Adipose tissue (tissue), 3 donors: ENCODE data around the gene ANKRD11. TPM values are rescaled to one million over a fixed set of nuclear protein-coding genes. Genes with fewer than 3 reads are reported as not detected.
"Not testable (repeated sequence)": the region's sequence is repeated elsewhere in the genome, so short reads cannot be mapped to it uniquely, and the experiment has no call there.

ENCODE experiments used
- H3K27ac ChIP-seq: one replicate; pipeline ENCODE4 v1.5.1; 2013; ENCODE audit warnings: low read depth, low read length
- WGBS, 3 donors: extraction: QIAGEN DNeasy Blood & Tissue Kit; methylation state at CpG; one replicate each; pipeline ENCODE4 v1.1.7; 2013; 5-methylcytosine and 5-hydroxymethylcytosine counted together
- polyA plus RNA-seq, 3 donors: library from polyadenylated mRNA; stranded (reverse); fragments of 200-250 nt; gene quantifications; one replicate each; pipeline ENCODE4 v1.2.3, GENCODE V29; 2013
- donor health status: healthy with polysubstance abuse.
- donor health status: Bipolar disorder and iron deficiency.
- donor health status: healthy.

Gene ANKRD11
- polyA plus RNA-seq, 3 donors: 24.9 to 53.9 (median 48.4) TPM

DNA sequence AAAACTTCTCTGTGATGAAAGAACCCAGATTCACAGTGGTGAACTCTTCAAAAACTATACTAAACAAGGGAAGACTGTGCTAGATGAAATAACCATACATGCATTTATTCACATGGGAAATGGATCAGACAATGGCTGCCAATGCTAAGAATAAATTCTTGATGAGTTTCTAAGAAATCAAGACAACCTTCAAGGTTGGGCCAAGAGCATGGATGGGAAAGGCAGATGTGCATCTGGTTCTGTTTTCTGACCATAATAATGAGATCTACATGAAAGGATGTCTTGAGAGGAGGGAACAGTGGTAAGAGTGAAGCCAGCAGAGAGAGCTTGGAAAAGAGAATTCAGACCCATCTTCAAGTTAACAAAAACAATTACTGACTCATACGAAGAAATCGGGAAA, 31.4 kb downstream of the ANKRD11 start:
- WGBS, 3 donors: 63 to 81% (median 78%) methylated on average over 2 of the region's 2 CpGs

DNA sequence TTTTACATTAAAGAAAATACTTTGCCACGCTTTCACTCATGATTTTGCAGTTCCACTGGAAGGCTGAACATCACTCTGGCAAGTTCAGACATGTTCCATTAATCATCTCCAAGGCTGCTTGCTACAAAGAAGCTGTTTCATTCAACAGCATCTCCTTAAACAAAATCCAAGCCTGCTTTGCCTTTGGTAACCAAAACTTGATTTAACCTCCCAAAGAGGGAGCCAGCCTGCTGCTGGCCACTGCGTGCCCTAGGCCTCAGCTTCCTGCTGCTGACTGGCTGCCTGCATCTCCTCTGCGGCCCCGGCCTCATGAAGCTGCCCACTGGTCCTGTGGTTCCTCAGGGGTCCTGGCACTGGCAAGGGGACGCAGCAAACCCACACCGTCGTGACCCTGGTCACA, 31.8 kb downstream of the ANKRD11 start:
- no peak overlapping the region for H3K27ac ChIP-seq
- WGBS, 3 donors: 84 to 87% (median 84%) methylated on average over 7 of the region's 7 CpGs

More for the DNA sequence above, 31.4 kb downstream of the ANKRD11 start:
- H3K27ac ChIP-seq: no peak overlapping the region

DNA sequence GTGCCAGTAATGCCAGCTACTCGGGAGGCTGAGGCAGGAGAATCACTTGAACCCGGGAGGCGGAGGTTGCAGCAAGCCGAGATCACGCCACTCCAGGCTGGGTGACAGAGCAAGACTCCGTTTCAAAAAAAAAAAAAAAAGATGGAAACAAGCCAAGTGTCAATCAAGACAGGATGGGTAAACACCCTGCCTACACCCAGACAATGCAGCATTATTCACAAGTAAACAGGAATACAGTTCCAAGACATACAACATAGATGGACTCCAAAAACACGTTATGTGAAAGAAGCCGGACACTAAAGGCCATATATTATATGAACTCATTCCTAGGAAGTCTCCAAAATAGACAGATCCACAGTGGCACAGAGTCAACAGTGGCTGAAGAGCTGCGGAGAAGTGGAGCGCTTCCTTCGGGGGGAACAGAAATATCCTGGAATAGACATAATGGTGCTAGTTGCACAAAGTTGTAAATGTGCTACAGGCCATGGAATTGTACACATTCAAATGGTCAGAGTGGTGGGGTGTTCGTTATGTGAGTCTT, 33.9 kb downstream of the ANKRD11 start:
- H3K27ac ChIP-seq: no peak overlapping the region
- 68 to 87% (median 84%) methylated on average over 12 of the region's 12 CpGs for WGBS, 3 donors

DNA sequence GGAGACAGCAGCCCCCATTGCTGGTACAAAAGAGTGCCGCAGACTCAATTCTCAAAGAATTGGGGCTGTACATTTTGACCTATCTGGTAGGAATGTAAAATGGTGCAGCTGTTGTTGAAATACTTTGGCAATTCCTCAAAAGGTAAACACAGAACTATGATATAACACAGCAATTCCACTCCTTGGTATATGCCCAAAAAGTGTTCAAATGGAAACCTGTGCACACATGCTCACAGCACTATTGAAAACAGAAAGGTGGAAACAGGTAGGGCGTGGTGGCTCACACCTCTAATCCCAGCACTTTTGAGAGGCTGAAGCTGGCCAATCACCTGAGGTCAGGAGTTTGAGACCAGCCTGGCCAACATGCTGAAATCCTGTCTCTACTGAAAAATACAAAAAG, 34.7 kb downstream of the ANKRD11 start:
- no peak overlapping the region for H3K27ac ChIP-seq
- WGBS, 3 donors: 98 to 99% (median 98%) methylated on average over 2 of the region's 2 CpGs

DNA sequence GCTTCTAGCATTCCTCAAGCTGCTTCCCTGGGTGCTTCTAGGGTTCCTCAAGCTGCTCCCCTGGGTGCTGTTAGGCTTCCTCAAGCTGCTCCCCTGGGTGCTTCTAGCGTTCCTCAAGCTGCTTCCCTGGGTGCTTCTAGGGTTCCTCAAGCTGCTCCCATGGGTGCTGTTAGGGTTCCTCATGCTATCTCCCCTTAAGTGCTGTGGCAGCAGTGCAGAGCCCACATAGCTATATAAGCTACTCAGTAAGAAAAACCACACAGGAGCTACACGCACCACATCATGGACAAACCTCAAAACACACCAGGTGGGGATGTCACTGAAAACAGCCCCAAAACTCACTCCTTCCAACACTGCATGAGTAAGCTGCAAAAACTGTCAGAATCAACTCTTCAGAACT, 35.2 kb downstream of the ANKRD11 start:
- H3K27ac ChIP-seq: no peak overlapping the region
- 86 to 100% (median 90%) methylated on average over 2 of the region's 2 CpGs for WGBS, 3 donors

DNA sequence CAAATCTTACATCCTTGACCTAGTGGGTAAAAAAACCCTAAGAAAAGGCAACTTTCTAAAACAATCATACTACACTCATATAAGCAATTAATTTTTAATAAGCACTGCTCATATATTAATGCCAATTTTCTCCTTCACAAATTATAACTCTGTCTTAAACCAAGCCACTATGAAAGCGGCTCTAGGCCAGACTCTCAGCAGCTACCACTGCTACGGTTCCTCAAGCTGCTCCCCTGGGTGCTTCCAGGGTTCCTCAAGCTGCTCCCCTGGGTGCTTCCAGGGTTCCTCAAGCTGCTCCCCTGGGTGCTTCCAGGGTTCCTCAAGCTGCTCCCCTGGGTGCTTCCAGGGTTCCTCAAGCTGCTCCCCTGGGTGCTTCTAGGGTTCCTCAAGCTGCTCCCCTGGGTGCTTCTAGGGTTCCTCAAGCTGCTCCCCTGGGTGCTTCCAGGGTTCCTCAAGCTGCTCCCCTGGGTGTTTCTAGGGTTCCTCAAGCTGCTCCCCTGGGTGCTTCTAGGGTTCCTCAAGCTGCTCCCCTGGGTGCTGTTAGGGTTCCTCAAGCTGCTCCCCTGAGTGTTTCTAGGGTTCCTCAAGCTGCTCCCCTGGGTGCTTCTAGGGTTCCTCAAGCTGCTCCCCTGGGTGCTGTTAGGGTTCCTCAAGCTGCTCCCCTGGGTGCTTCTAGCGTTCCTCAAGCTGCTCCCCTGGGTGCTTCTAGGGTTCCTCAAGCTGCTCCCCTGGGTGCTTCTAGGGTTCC, 35.8 kb downstream of the ANKRD11 start:
- not testable (repeated sequence) for H3K27ac ChIP-seq
- WGBS, 3 donors: 82 to 87% (median 86%) methylated on average over 2 to 3 of the region's 3 CpGs

DNA sequence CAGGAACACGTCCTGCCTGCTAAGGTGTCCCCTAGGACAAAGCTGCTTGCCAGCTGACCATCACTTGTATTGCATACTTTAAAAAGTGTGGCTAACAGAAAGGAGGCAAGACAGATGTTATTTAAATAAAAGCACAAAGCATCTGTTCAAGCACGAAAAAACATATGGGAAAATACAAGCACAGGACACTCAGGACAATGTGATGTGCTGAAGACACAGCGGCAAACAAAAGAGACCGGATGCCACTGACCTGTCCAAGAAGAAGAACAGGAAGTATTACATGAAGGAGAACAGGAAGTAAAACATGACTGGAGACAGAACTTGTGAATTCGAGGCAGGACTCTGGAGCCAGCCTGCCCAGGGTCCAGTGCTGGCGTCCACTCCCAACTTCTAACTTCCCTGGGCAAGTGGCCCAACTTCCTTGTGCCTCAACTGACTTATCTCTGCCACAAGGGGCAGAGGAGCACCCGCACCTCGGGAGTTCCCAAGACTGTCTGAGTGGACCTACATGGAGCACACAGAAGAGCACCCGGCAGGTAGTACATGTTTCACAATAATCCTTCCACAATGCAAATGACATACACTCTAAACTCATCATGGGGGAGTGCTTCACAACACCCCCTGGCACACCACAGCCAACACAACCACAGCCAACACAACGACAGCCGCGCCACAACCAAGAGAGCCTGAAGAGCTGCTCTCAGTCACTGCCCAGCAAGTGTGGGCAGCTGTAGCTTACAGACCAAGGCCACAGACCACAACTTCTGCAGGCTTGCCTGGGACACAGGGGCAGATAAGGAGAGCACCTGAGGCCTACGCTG, 36.6 kb downstream of the ANKRD11 start:
- no peak overlapping the region for H3K27ac ChIP-seq
- WGBS, 3 donors: 40 to 50% (median 42%) methylated on average over 13 of the region's 13 CpGs

DNA sequence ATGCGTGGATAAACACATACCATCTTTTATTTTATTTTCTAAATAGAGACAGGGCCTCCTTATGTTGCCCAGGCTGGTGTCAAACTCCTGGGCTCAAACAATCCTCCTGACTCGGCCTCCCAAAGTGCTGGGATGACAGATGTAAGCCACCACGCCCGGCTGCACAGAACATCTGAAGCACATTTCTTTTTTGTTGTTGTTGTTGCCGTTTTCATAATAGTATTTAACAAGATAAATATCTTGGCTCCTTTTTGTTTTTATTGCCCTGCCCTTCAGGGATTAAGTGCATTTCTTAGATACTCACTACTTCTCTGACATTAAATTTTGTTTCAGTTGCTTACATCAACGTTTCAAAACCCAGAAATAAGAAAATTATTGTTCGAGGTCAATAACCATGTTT, 37.4 kb downstream of the ANKRD11 start:
- 54 to 60% (median 55%) methylated on average over 7 of the region's 7 CpGs for WGBS, 3 donors
- H3K27ac ChIP-seq: no peak overlapping the region

DNA sequence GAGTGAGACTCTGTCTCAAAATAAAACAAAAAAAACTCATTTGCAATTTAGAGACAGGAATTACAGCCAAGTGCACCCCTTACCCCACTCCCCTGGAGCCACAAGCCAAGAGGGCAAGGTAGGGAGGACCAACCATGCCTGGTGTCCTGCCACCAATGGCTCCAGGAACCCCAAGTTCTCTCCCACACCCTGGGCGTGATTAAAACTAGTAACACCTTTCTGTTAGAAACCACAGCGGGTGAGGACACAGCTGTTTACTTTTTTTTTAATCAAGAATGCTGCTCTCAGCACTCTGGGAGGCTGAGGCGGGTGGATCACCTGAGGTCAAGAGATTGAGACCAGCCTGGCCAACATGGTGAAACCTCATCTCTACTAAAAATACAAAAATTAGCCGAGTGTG, 38.1 kb downstream of the ANKRD11 start:
- 70 to 85% (median 80%) methylated on average over 4 of the region's 4 CpGs for WGBS, 3 donors
- no peak overlapping the region for H3K27ac ChIP-seq

DNA sequence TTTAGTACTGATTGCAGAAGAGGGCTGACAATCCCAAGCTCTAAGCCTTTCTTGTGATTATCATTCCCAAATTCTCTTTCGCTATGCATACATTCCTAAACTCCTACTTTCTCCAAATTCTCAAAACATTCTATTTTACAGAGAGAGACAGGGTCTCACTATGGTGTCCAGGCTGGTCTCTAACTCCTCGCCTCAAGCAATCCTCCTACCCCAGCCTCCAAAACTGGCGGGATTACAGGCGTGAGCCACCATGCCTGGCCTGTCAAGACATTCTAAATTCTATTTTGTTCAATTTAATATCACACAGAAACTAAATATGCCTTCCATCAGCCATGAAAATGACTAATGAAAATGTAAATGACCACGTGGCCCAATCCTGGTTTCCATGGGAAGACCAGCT, 39.8 kb downstream of the ANKRD11 start:
- H3K27ac ChIP-seq: no peak overlapping the region
- 91 to 94% (median 93%) methylated on average over 5 of the region's 5 CpGs for WGBS, 3 donors

DNA sequence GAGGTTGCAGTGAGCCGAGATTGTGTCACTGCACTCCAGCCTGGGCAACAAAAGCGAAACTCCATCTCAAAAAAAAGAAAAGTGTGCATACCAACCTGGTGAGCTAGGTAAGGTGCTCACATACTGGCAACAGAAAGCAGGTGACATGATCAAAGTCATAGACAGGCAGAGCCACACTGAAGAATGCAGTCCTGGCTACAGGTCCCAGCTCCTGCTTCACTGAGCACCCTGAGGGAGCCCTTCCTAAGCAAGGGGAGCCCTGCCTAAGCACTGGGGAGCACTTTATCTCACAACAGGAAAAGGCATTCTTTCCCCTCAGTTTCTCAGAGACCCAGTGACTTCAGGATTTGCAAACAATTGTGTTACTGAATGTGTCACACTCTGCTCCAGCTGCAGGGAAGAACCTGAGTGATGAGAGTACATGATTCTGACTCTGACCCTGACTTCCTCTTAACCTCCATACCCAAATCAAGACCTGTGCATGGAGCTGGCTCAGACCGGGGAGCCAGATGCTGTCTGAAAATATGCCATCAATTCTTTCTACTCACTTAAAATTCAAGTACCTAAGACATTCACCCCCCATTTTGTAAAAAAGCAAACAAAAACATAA, 40.5 kb downstream of the ANKRD11 start:
- 69 to 78% (median 72%) methylated on average over 2 to 3 of the region's 3 CpGs for WGBS, 3 donors
- no peak overlapping the region for H3K27ac ChIP-seq

DNA sequence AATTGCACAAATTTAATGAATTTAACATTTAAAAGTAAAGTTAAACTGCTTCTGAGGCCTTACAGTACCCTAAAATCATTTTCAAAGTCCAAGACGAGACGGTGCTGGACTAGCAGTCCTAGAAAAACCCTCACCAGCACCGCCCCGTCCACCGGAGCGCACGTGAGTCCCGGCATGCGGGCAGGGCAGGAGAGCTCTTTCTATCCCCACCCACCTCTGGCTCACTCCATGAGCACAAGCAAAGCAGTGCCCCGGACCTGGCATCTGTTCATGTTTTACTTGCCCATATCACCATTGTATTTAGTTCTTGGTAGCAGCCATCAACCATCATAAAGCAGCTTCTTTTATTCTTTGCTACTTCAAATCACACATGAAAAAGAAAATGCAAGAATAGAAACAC, 41.7 kb downstream of the ANKRD11 start:
- WGBS, 3 donors: 57 to 85% (median 81%) methylated on average over 10 of the region's 10 CpGs
- no peak overlapping the region for H3K27ac ChIP-seq

DNA sequence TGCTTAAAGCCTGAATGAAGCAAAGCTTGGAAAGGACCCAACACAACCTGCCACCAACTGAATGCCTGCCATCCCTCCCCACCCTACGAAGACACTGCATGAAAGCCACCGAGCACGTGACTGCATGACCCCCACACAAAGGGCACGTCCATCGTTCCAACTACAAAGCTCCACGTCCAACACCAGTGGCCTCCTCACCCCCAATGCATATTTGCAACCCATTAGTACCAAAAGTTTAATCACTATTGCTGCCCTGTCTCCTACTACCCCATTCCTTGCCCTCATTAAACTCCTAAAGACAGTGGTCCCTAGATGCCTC, 43.4 kb downstream of the ANKRD11 start:
- 53 to 62% (median 59%) methylated on average over 6 of the region's 6 CpGs for WGBS, 3 donors
- no peak overlapping the region for H3K27ac ChIP-seq

DNA sequence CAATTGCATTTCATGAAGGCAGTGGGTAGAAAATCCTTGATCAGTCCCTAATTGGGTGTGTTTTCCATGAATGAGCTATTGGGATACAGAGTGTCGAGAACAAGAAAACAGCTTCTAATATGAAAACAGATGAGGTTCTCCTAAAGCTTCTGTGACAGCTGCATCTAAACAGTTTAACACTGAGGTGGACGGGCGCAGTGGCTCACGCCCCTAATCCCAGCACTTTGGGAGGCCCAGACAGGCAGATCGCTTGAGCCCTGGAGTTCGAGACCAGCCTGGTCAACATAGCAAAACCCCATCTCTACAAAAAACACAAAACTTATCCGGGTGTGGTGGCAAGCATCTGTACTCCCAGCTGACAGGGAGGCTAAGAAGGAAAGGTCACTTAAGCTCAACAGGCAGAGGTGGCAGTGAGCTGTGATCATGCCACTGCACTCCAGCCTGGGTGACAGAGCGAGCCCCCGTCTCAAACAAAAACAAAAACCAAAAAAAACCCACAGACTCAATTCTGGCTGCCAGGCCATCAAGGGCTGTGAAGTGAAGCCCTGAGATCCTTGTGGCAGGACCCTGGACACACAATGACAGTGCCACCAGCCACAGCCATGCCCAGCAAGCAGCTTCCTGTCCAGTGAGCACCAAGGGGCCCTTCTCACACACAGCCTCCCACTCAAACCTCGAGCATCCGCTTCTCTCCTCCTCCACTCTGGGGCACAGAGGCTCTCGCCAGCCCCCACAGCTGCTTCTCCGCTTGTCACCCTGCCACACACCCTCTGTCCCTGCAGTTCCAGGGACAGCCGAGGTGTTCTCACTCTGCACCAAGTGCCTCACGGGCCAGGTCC, 44.0 kb downstream of the ANKRD11 start:
- no peak overlapping the region for H3K27ac ChIP-seq
- 66 to 72% (median 71%) methylated on average over 15 of the region's 15 CpGs for WGBS, 3 donors

DNA sequence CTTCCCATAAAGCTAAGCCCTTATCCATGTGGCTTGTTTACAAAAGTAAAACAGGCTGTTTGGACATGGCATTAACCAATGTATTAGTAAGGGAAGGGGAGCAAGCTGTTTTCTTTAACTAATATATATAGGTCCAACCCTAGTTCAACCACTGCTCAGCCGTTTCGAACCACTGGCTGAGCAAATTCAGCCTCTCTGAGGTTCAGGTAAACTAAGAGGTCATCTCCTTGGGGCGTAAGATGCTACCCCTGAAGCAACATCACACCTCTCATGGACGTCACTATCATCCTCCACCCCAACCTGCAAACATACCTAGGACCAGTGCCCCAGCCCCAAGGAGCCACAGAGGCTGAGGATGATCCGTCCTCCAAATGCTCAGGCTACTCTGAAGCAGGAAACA, 45.2 kb downstream of the ANKRD11 start:
- H3K27ac ChIP-seq: no peak overlapping the region
- 42 to 72% (median 69%) methylated on average over 5 of the region's 5 CpGs for WGBS, 3 donors

DNA sequence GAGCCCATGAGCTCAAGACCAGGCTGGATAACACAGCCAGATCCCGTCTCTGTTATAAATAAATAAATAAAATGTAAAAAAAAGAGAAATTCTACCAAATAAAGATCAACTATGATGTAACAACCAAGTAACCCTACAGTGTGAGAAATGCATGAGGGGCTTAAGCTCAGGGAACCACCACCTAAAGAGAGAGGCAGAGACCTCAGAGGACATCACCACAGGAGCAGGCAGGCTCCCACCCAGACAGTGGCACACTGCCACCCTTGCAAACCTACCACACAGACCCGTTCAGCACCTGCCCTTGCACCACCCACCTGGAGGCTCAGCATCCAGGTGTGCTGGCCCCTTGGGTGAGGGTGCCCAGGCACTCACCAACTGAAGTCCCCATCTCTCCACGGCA, 45.6 kb downstream of the ANKRD11 start:
- H3K27ac ChIP-seq: no peak overlapping the region
- 35 to 49% (median 46%) methylated on average over 3 of the region's 3 CpGs for WGBS, 3 donors

DNA sequence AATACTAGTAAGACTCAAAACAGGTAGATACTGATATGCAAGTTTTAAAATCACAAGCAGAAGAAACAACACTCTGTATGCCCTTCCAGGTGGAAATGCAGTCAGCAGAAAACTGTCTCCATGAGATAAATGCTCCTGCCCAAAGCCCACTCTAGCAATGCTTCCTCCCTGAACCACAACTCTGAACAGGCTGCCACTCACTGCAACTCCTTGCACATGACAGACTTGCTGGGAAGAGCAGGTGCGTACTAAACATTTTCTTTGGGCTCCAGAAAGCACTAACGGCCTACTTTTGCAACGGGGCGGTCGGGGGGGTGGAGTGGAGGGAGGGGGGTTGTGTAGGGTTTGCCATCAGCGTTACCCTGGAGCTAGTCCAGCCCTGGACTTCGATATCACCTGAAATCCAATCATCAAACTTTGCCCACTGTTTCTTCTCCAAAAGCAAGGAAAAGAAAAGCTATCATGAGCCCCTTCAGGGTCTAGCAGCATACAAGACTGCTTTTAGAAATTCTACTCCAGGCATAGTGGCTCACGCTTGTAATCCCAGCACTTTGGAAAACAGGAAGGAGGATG, 46.1 kb downstream of the ANKRD11 start:
- 23 to 41% (median 37%) methylated on average over 8 of the region's 8 CpGs for WGBS, 3 donors
- no peak overlapping the region for H3K27ac ChIP-seq

DNA sequence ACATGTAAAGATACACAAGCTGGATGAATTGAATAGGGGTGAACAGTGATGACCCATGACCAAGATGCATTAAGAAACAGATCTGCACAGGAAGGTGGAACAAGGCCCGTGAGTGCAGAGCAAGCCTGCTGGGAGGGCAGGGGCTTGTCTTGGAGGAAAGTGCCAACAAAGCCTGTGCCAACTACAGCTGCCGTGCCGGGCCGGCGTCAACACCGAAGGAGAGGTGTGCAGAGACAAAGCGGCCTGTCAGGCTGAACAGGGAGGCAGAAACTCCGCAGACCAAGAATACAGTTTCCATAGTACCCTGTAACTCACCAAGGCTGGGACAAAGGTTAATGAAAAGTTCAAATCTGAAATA, 46.7 kb downstream of the ANKRD11 start:
- H3K27ac ChIP-seq: no peak overlapping the region
- WGBS, 3 donors: 9 to 39% (median 33%) methylated on average over 8 of the region's 8 CpGs
